ENCODE results near the gene HOXC9.

DNA sequence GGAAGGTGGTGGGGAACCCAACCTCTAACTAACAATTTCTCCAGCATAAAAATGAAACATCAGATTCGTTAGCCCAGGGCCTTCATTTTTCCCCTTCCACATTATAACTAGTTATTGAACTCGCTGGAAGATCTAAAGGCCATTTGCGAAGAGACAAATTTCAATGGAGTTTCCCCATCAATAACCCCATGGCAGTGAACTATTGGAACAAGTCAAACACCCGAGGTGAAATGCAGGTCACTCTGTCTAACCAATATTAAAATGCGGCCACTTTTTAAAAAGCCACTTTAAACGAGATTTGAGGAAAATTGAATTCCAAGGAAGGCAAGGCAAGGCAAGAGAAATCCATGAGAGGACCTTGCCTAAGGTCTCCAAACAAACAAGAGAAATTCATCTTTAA is 49.1 kb downstream of the HOXC9 start:
- TF ChIP-seq ZBTB33 (IDR thresholded peaks at IDR 0.05), result no peak
- TF ChIP-seq RAD21 (IDR thresholded peaks at IDR 0.05), result no peak
- no peak for TF ChIP-seq TAF1 (conservative IDR thresholded peaks at IDR 0.05)

Measured in liver (tissue), 2 donors.